Measurements from ENCODE around the gene FMN2.

DNA sequence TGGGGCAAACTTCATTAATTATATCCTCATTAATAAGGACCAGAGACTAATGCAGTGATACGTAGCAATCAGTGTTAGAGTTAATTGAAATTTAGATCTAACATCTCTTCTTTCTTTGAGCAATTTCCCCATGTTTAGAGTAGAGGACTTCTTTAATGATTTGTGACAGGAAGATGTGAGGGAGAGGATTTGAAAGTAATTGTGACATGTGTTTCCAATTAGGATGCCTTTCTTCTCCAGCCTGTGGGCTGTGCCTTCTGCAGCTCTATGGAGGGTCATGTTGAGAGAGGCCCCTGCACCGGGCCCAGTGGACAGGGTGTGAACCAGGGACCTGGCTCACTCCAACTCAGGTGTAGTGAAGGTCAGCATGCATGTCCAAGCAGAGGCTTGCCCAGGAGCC is 417.3 kb downstream of the FMN2 start:
- TF ChIP-seq, protein P1, sequence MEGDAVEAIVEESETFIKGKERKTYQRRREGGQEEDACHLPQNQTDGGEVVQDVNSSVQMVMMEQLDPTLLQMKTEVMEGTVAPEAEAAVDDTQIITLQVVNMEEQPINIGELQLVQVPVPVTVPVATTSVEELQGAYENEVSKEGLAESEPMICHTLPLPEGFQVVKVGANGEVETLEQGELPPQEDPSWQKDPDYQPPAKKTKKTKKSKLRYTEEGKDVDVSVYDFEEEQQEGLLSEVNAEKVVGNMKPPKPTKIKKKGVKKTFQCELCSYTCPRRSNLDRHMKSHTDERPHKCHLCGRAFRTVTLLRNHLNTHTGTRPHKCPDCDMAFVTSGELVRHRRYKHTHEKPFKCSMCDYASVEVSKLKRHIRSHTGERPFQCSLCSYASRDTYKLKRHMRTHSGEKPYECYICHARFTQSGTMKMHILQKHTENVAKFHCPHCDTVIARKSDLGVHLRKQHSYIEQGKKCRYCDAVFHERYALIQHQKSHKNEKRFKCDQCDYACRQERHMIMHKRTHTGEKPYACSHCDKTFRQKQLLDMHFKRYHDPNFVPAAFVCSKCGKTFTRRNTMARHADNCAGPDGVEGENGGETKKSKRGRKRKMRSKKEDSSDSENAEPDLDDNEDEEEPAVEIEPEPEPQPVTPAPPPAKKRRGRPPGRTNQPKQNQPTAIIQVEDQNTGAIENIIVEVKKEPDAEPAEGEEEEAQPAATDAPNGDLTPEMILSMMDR (IDR thresholded peaks at IDR 0.05), result no peak
- no peak for TF ChIP-seq POLR2A (IDR thresholded peaks at IDR 0.05)
